Measurements from ENCODE around the gene SNAP47. TPM values are rescaled to one million over a fixed set of nuclear protein-coding genes. Genes with fewer than 3 reads are reported as not detected.

Gene SNAP47
- total RNA-seq, 1 donor from 2014 or later = 52.8 TPM

GRCh38 chr1:227766015-227766634 is 30.9 kb downstream of the SNAP47 start:
- Histone ChIP-seq H3F3A (ENCODE audit: low read depth) (no peaks in the 10 kb centered on the region), H4K20me1 (ENCODE audit: low read depth) (peaks cover 34% of the 10 kb centered on the region)
- peaks cover 7% of the 10 kb centered on the region for H3K36me3 Mint-ChIP-seq

GRCh38 chr1:227766653-227767277 is 31.5 kb downstream of the SNAP47 start:
- H3K4me1 Mint-ChIP-seq = peaks cover 2% of the 10 kb centered on the region
- no peak overlapping the region for H3K4me3 ChIP-seq
- H2AFZ ChIP-seq (replicated peaks) = no peak overlapping the region
- no peaks in the 10 kb centered on the region for H3F3A ChIP-seq (ENCODE audit: low read depth)
- H3K9me3 ChIP-seq (ENCODE audit: low read depth) = no peaks in the 10 kb centered on the region
- H3K27me3 Mint-ChIP-seq (ENCODE audit: insufficient read depth, low read depth) = peaks cover 2% of the 10 kb centered on the region
- no peaks in the 10 kb centered on the region for H3K27me3 ChIP-seq
- peaks cover 7% of the 10 kb centered on the region for H3K36me3 Mint-ChIP-seq
- H3K27ac Mint-ChIP-seq = no peak overlapping the region
- H3K9ac ChIP-seq = no peak overlapping the region
- no peak for DNase-seq (ENCODE audit: low spot score)
- H3K79me2 ChIP-seq (ENCODE audit: low read depth) = peaks cover 20% of the 10 kb centered on the region
- H3K36me3 ChIP-seq = no peaks in the 10 kb centered on the region
- H4K20me1 ChIP-seq (ENCODE audit: low read depth) = peaks cover 34% of the 10 kb centered on the region
- no peak overlapping the region for H3K4me2 ChIP-seq
- no peak overlapping the region for H3K27ac ChIP-seq
- H3K9me3 Mint-ChIP-seq = no peaks in the 10 kb centered on the region
- TF ChIP-seq EZH2phosphoT487 (IDR thresholded peaks at IDR 0.05) (no peak), CTCF (IDR thresholded peaks at IDR 0.05) (no peak), EZH2 (IDR thresholded peaks at IDR 0.05) (no peak)
- H3K4me3 Mint-ChIP-seq = no peak overlapping the region
- H3K4me1 ChIP-seq = no peaks in the 10 kb centered on the region

More at GRCh38 chr1:227766015-227766634, 30.9 kb downstream of the SNAP47 start:
- no peak overlapping the region for H3K4me3 ChIP-seq
- H2AFZ ChIP-seq (replicated peaks) = no peak overlapping the region
- no peaks in the 10 kb centered on the region for H3K27me3 ChIP-seq
- no peak for DNase-seq (ENCODE audit: low spot score)
- H3K9me3 ChIP-seq (ENCODE audit: low read depth) = no peaks in the 10 kb centered on the region
- no peaks in the 10 kb centered on the region for H3K4me1 ChIP-seq
- H3K36me3 ChIP-seq = no peaks in the 10 kb centered on the region
- Mint-ChIP-seq H3K4me3 (no peak overlapping the region), H3K4me1 (peaks cover 4% of the 10 kb centered on the region), H3K27ac (no peak overlapping the region), H3K27me3 (ENCODE audit: insufficient read depth, low read depth) (peaks cover 2% of the 10 kb centered on the region), H3K9me3 (no peaks in the 10 kb centered on the region)
- peaks cover 20% of the 10 kb centered on the region for H3K79me2 ChIP-seq (ENCODE audit: low read depth)
- no peak overlapping the region for H3K27ac ChIP-seq
- H3K9ac ChIP-seq = no peak overlapping the region
- H3K4me2 ChIP-seq = no peak overlapping the region
- no peak for TF ChIP-seq EZH2phosphoT487 (IDR thresholded peaks at IDR 0.05)
- no peak for TF ChIP-seq CTCF (IDR thresholded peaks at IDR 0.05)
- no peak for TF ChIP-seq EZH2 (IDR thresholded peaks at IDR 0.05)

GRCh38 chr1:227767401-227768124 is 32.3 kb downstream of the SNAP47 start:
- Histone ChIP-seq H3K36me3 (no peaks in the 10 kb centered on the region), H3K9ac (no peak overlapping the region), H3K79me2 (ENCODE audit: low read depth) (peaks cover 19% of the 10 kb centered on the region), H3F3A (ENCODE audit: low read depth) (no peaks in the 10 kb centered on the region), H3K27ac (no peak overlapping the region), H4K20me1 (ENCODE audit: low read depth) (peaks cover 30% of the 10 kb centered on the region), H3K4me3 (no peak overlapping the region), H3K4me2 (no peak overlapping the region), H3K4me1 (no peaks in the 10 kb centered on the region), H3K9me3 (ENCODE audit: low read depth) (no peaks in the 10 kb centered on the region), H3K27me3 (no peaks in the 10 kb centered on the region), H2AFZ (replicated peaks) (no peak overlapping the region)
- Mint-ChIP-seq H3K27ac (no peak overlapping the region), H3K36me3 (peaks cover 11% of the 10 kb centered on the region), H3K9me3 (no peaks in the 10 kb centered on the region), H3K4me3 (no peak overlapping the region), H3K4me1 (peaks cover 1% of the 10 kb centered on the region), H3K27me3 (ENCODE audit: insufficient read depth, low read depth) (peaks cover 2% of the 10 kb centered on the region)
- DNase-seq (ENCODE audit: low spot score) = no peak
- TF ChIP-seq EZH2phosphoT487 (IDR thresholded peaks at IDR 0.05) (no peak), CTCF (IDR thresholded peaks at IDR 0.05) (no peak), EZH2 (IDR thresholded peaks at IDR 0.05) (no peak)
